ENCODE measurements around the gene CALHM1.

The CALHM1 gene

GRCh38 chr10:103447187-103447586, 11.5 kb downstream of the CALHM1 start:
- no peaks in the 10 kb centered on the region for H3K79me1 ChIP-seq (ENCODE audit: low read length)
- H3K9ac ChIP-seq (ENCODE audit: low read length) = no peak overlapping the region
- no peak overlapping the region for H3K23ac ChIP-seq (ENCODE audit: low read length)
- H3K4me3 ChIP-seq (ENCODE audit: low read length) = no peak overlapping the region
- no peak overlapping the region for H2BK5ac ChIP-seq (ENCODE audit: low read length)
- no peak overlapping the region for H3K4me2 ChIP-seq (ENCODE audit: low read length)
- WGBS (ENCODE audit: extremely low coverage, insufficient coverage, low lambda C conversion rate) = no CpG with 5 or more reads among the region's 23 CpGs
- no peak overlapping the region for H2AK5ac ChIP-seq (ENCODE audit: low read length)
- peaks cover 22% of the 10 kb centered on the region for H3K36me3 ChIP-seq (ENCODE audit: control insufficient read depth, insufficient read depth, low read length)
- H3K27ac ChIP-seq (ENCODE audit: low read depth, low read length) = no peak overlapping the region
- no peak overlapping the region for H3K18ac ChIP-seq (ENCODE audit: low read length)
- H4K8ac ChIP-seq (ENCODE audit: low read depth, low read length) = no peak overlapping the region
- H3K27me3 ChIP-seq (ENCODE audit: insufficient read depth, low read length, poor library complexity) = no peaks in the 10 kb centered on the region
- H3K4ac ChIP-seq (ENCODE audit: low read depth, low read length) = no peak overlapping the region
- H4K5ac ChIP-seq (ENCODE audit: low read length) = no peak overlapping the region
- no peak for DNase-seq
- H2BK15ac ChIP-seq (replicated peaks; ENCODE audit: low read depth) = no peak overlapping the region
- H3K4me1 ChIP-seq (ENCODE audit: control insufficient read depth, low read depth, low read length) = peaks cover 6% of the 10 kb centered on the region
- H3K79me2 ChIP-seq (ENCODE audit: control insufficient read depth, insufficient read depth, low read length) = no peaks in the 10 kb centered on the region
- no peak overlapping the region for H2BK120ac ChIP-seq (ENCODE audit: low read depth, low read length)
- H3K56ac ChIP-seq (ENCODE audit: low read length) = no peak overlapping the region

- no peak for DNase-seq
- Histone ChIP-seq H2BK5ac (ENCODE audit: low read length) (no peak overlapping the region), H3K27ac (ENCODE audit: low read depth, low read length) (no peak overlapping the region), H3K36me3 (ENCODE audit: control insufficient read depth, insufficient read depth, low read length) (peaks cover 26% of the 10 kb centered on the region), H3K18ac (ENCODE audit: low read length) (no peak overlapping the region), H3K79me1 (ENCODE audit: low read length) (no peaks in the 10 kb centered on the region), H3K4ac (ENCODE audit: low read depth, low read length) (no peak overlapping the region), H3K4me2 (ENCODE audit: low read length) (no peak overlapping the region), H3K79me2 (ENCODE audit: control insufficient read depth, insufficient read depth, low read length) (no peaks in the 10 kb centered on the region), H3K4me1 (ENCODE audit: control insufficient read depth, low read depth, low read length) (peaks cover 2% of the 10 kb centered on the region), H2BK120ac (ENCODE audit: low read depth, low read length) (no peak overlapping the region), H3K4me3 (ENCODE audit: low read length) (no peak overlapping the region), H3K9ac (ENCODE audit: low read length) (no peak overlapping the region), H3K56ac (ENCODE audit: low read length) (no peak overlapping the region), H2AK5ac (ENCODE audit: low read length) (no peak overlapping the region), H3K23ac (ENCODE audit: low read length) (no peak overlapping the region), H2BK15ac (replicated peaks; ENCODE audit: low read depth) (no peak overlapping the region), H4K5ac (ENCODE audit: low read length) (no peak overlapping the region), H4K8ac (ENCODE audit: low read depth, low read length) (no peak overlapping the region), H3K27me3 (ENCODE audit: insufficient read depth, low read length, poor library complexity) (no peaks in the 10 kb centered on the region)
- no CpG with 5 or more reads among the region's 12 CpGs for WGBS (ENCODE audit: extremely low coverage, insufficient coverage, low lambda C conversion rate)
Observed at GRCh38 chr10:103445767-103446567, 12.7 kb downstream of the CALHM1 start.

- Histone ChIP-seq H3K79me1 (ENCODE audit: low read length) (no peaks in the 10 kb centered on the region), H2BK120ac (ENCODE audit: low read depth, low read length) (no peak overlapping the region), H4K8ac (ENCODE audit: low read depth, low read length) (no peak overlapping the region), H3K27ac (ENCODE audit: low read depth, low read length) (no peak overlapping the region), H3K18ac (ENCODE audit: low read length) (no peak overlapping the region), H2BK15ac (replicated peaks; ENCODE audit: low read depth) (no peak overlapping the region), H3K23ac (ENCODE audit: low read length) (no peak overlapping the region), H3K9ac (ENCODE audit: low read length) (no peak overlapping the region), H3K56ac (ENCODE audit: low read length) (no peak overlapping the region), H2BK5ac (ENCODE audit: low read length) (no peak overlapping the region), H3K36me3 (ENCODE audit: control insufficient read depth, insufficient read depth, low read length) (peaks cover 29% of the 10 kb centered on the region), H2AK5ac (ENCODE audit: low read length) (no peak overlapping the region), H3K4me2 (ENCODE audit: low read length) (no peak overlapping the region), H3K4ac (ENCODE audit: low read depth, low read length) (no peak overlapping the region), H3K4me1 (ENCODE audit: control insufficient read depth, low read depth, low read length) (no peaks in the 10 kb centered on the region), H4K5ac (ENCODE audit: low read length) (no peak overlapping the region), H3K79me2 (ENCODE audit: control insufficient read depth, insufficient read depth, low read length) (no peaks in the 10 kb centered on the region), H3K4me3 (ENCODE audit: low read length) (no peak overlapping the region), H3K27me3 (ENCODE audit: insufficient read depth, low read length, poor library complexity) (no peaks in the 10 kb centered on the region)
- DNase-seq = no peak
- no CpG with 5 or more reads among the region's 9 CpGs for WGBS (ENCODE audit: extremely low coverage, insufficient coverage, low lambda C conversion rate)
Observed at GRCh38 chr10:103445366-103445765, 13.3 kb downstream of the CALHM1 start.

GRCh38 chr10:103444478-103444877, 14.2 kb downstream of the CALHM1 start:
- no CpG with 5 or more reads among the region's 10 CpGs for WGBS (ENCODE audit: extremely low coverage, insufficient coverage, low lambda C conversion rate)
- H2BK5ac ChIP-seq (ENCODE audit: low read length) = no peak overlapping the region
- no peak overlapping the region for H3K23ac ChIP-seq (ENCODE audit: low read length)
- no peaks in the 10 kb centered on the region for H3K27me3 ChIP-seq (ENCODE audit: insufficient read depth, low read length, poor library complexity)
- peaks cover 34% of the 10 kb centered on the region for H3K36me3 ChIP-seq (ENCODE audit: control insufficient read depth, insufficient read depth, low read length)
- H4K5ac ChIP-seq (ENCODE audit: low read length) = no peak overlapping the region
- H3K4me3 ChIP-seq (ENCODE audit: low read length) = no peak overlapping the region
- no peak overlapping the region for H3K4ac ChIP-seq (ENCODE audit: low read depth, low read length)
- no peak for DNase-seq
- no peaks in the 10 kb centered on the region for H3K4me1 ChIP-seq (ENCODE audit: control insufficient read depth, low read depth, low read length)
- no peaks in the 10 kb centered on the region for H3K79me2 ChIP-seq (ENCODE audit: control insufficient read depth, insufficient read depth, low read length)
- H4K8ac ChIP-seq (ENCODE audit: low read depth, low read length) = no peak overlapping the region
- no peak overlapping the region for H2BK120ac ChIP-seq (ENCODE audit: low read depth, low read length)
- H2AK5ac ChIP-seq (ENCODE audit: low read length) = no peak overlapping the region
- no peak overlapping the region for H3K56ac ChIP-seq (ENCODE audit: low read length)
- no peaks in the 10 kb centered on the region for H3K79me1 ChIP-seq (ENCODE audit: low read length)
- no peak overlapping the region for H2BK15ac ChIP-seq (replicated peaks; ENCODE audit: low read depth)
- no peak overlapping the region for H3K4me2 ChIP-seq (ENCODE audit: low read length)
- H3K9ac ChIP-seq (ENCODE audit: low read length) = no peak overlapping the region
- no peak overlapping the region for H3K18ac ChIP-seq (ENCODE audit: low read length)
- no peak overlapping the region for H3K27ac ChIP-seq (ENCODE audit: low read depth, low read length)

DNA sequence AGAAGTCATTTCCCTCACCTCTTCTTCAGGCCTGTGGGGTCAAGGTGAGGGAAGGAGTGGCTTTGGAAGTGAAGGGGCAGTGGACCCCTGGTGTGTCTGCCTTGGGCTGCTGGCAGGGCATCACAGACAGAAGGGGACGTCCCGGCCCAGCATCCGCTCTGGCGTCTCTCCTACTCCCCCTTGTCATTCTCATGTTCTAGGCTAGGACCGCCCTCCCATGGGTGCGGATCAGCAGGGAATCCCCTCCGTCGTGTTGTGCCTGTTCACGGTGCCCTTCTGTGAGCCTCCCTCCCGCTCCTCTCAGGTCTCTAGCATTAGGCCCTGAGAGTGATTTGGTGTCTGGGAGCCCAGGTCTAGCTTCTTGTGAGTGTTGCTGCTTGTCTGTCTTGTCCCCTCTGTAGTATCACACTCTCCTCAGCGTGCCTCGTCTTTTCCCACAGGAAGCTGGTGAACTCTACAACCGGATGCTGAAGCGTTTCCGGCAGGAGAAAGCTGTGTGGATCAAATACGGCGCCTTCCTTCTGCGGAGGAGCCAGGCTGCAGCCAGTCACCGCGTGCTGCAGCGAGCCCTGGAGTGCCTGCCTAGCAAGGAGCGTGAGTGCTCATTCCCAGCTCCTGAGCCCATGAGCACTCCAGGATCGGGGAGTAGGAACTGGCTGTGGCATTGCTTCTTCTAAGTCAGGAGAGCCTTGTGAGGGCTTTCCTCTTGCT, 15.1 kb downstream of the CALHM1 start:
- Histone ChIP-seq H2BK15ac (replicated peaks; ENCODE audit: low read depth) (no peak overlapping the region), H3K27ac (ENCODE audit: low read depth, low read length) (no peak overlapping the region), H2BK120ac (ENCODE audit: low read depth, low read length) (no peak overlapping the region), H3K4me3 (ENCODE audit: low read length) (no peak overlapping the region), H3K4me2 (ENCODE audit: low read length) (no peak overlapping the region), H4K8ac (ENCODE audit: low read depth, low read length) (no peak overlapping the region), H2AK5ac (ENCODE audit: low read length) (no peak overlapping the region), H3K79me2 (ENCODE audit: control insufficient read depth, insufficient read depth, low read length) (no peaks in the 10 kb centered on the region), H3K27me3 (ENCODE audit: insufficient read depth, low read length, poor library complexity) (no peaks in the 10 kb centered on the region), H3K56ac (ENCODE audit: low read length) (no peak overlapping the region), H3K23ac (ENCODE audit: low read length) (no peak overlapping the region), H2BK5ac (ENCODE audit: low read length) (no peak overlapping the region), H3K4ac (ENCODE audit: low read depth, low read length) (no peak overlapping the region), H3K79me1 (ENCODE audit: low read length) (no peaks in the 10 kb centered on the region), H3K9ac (ENCODE audit: low read length) (no peak overlapping the region), H3K36me3 (ENCODE audit: control insufficient read depth, insufficient read depth, low read length) (peaks cover 36% of the 10 kb centered on the region), H3K4me1 (ENCODE audit: control insufficient read depth, low read depth, low read length) (no peaks in the 10 kb centered on the region), H3K18ac (ENCODE audit: low read length) (no peak overlapping the region), H4K5ac (ENCODE audit: low read length) (no peak overlapping the region)
- no CpG with 5 or more reads among the region's 23 CpGs for WGBS (ENCODE audit: extremely low coverage, insufficient coverage, low lambda C conversion rate)
- no peak for DNase-seq

Data from mesendoderm (in vitro differentiated cells).